Testis (tissue), 3 donors: ENCODE data around the gene IL18R1. TPM values are rescaled to one million over a fixed set of nuclear protein-coding genes. Genes with fewer than 3 reads are reported as not detected.

Source experiments
- DNase-seq: peaks from one replicate; pipeline ENCODE4 v3.0.0-alpha.2; 2019
- H3K27ac ChIP-seq, 2 donors: fragments of 200-600 bp; sonication (generic); one replicate each; pipeline ENCODE4 v1.5.1; 2019
- H3K27me3 ChIP-seq: fragments of 200-600 bp; sonication (generic); one replicate; pipeline ENCODE4 v1.5.1; 2019
- H3K36me3 ChIP-seq: fragments of 200-600 bp; sonication (generic); one replicate; pipeline ENCODE4 v1.5.1; 2017; ENCODE audit warnings: low read depth; ENCODE audit errors: missing control alignments
- H3K4me1 ChIP-seq: fragments of 200-600 bp; sonication (generic); one replicate; pipeline ENCODE4 v1.5.1; 2019
- H3K4me3 ChIP-seq, 2 donors: fragments of 200-600 bp; sonication (generic); one replicate each; pipeline ENCODE4 v1.5.1; 2017 to 2019
- H3K9me3 ChIP-seq: fragments of 200-600 bp; sonication (generic); one replicate; pipeline ENCODE4 v1.5.1; 2017
- CTCF ChIP-seq, 3 experiments: fragments of 450-650 bp in 2 of 3; fragments of 200-600 bp in 1 of 3; sonication (generic) in 1 of 3; IDR thresholded peaks; one replicate each; pipeline ENCODE4 v1.5.1; 2016 to 2019; ENCODE audit warnings: antibody characterized with exemption in 3 of 3, mild to moderate bottlenecking in 2 of 3, moderate library complexity in 1 of 3
- POLR2A ChIP-seq: fragments of 450-650 bp; IDR thresholded peaks from one replicate; pipeline ENCODE4 v1.6.1; 2017; ENCODE audit warnings: antibody characterized with exemption, mild to moderate bottlenecking, moderate library complexity
- WGBS, 2 donors: methylation state at CpG; one replicate each; pipeline ENCODE4 v1.1.5; 2018; 5-methylcytosine and 5-hydroxymethylcytosine counted together
- intact Hi-C: fragments of 100-400 bp; cut with DNase I; formaldehyde crosslinking; loops from one replicate; pipeline ENCODE4 v1.15.1; 2023; ENCODE audit warnings: low total_unique reads
- polyA plus RNA-seq: library from polyadenylated mRNA; stranded (reverse); fragments of 350-450 nt; fragmentation: Illumina TruSeq; extraction: RNeasy Lipid Tissue Mini Kit (QIAGEN cat#74804); gene quantifications from one replicate; pipeline ENCODE4 v1.2.3, GENCODE V29; 2014; ENCODE audit warnings: low read depth, low replicate concordance; ENCODE audit not compliant: insufficient read depth
- total RNA-seq, 2 donors: library from RNA; depleted of rRNA; stranded (reverse); fragments of >200 nt; gene quantifications; one replicate each; pipeline ENCODE4 v1.2.3, GENCODE V29; 2016

The IL18R1 gene
- total and polyA plus RNA-seq, 3 donors from 2014 or later, result 1.0 to 2.9 (median 1.1) TPM

GRCh38 chr2:102366406-102367112 lies 11.0 kb downstream of the IL18R1 start:
- H3K27ac ChIP-seq, result no peak overlapping the region
- no peaks in the 10 kb centered on the region for H3K9me3 ChIP-seq
- 88 to 91% methylated on average over 3 of the region's 3 CpGs for WGBS, 2 donors
- intact Hi-C loops, result no loop called here
- TF ChIP-seq POLR2A (no peak), CTCF (IDR thresholded peaks at IDR 0.05) (no peak)
- no peaks in the 10 kb centered on the region for H3K27me3 ChIP-seq
- H3K4me1 ChIP-seq, result no peaks in the 10 kb centered on the region
- DNase-seq, result no peak
- no peaks in the 10 kb centered on the region for H3K36me3 ChIP-seq
- H3K4me3 ChIP-seq, result no peak overlapping the region

- DNase-seq, result no peak
- H3K4me1 ChIP-seq, result no peaks in the 10 kb centered on the region
- no peak overlapping the region for H3K27ac ChIP-seq
- no peaks in the 10 kb centered on the region for H3K36me3 ChIP-seq
- intact Hi-C loops, result no loop called here
- WGBS, 2 donors, result 85 to 88% methylated on average over 6 of the region's 6 CpGs
- TF ChIP-seq POLR2A, result no peak
- no peak for TF ChIP-seq CTCF (IDR thresholded peaks at IDR 0.05)
- no peaks in the 10 kb centered on the region for H3K9me3 ChIP-seq
- H3K4me3 ChIP-seq, result no peak overlapping the region
- H3K27me3 ChIP-seq, result no peaks in the 10 kb centered on the region
These were observed 11.9 kb downstream of the IL18R1 start for GRCh38 chr2:102367331-102367971.

GRCh38 chr2:102368461-102369109 lies 13.0 kb downstream of the IL18R1 start:
- Histone ChIP-seq H3K36me3 (no peaks in the 10 kb centered on the region), H3K27me3 (no peaks in the 10 kb centered on the region), H3K4me1 (no peaks in the 10 kb centered on the region), H3K9me3 (no peaks in the 10 kb centered on the region), H3K27ac (no peak overlapping the region), H3K4me3 (no peak overlapping the region)
- 90 to 97% methylated on average over 5 of the region's 5 CpGs for WGBS, 2 donors
- no peak for TF ChIP-seq CTCF (IDR thresholded peaks at IDR 0.05)
- TF ChIP-seq POLR2A, result no peak
- intact Hi-C loops, result no loop called here
- DNase-seq, result no peak

GRCh38 chr2:102369866-102370265 lies 14.3 kb downstream of the IL18R1 start:
- Histone ChIP-seq H3K27me3 (no peaks in the 10 kb centered on the region), H3K27ac (no peak overlapping the region), H3K4me3 (no peak overlapping the region), H3K9me3 (no peaks in the 10 kb centered on the region), H3K4me1 (no peaks in the 10 kb centered on the region), H3K36me3 (no peaks in the 10 kb centered on the region)
- WGBS, 2 donors, result 81 to 96% methylated on average over 1 of the region's 1 CpG
- TF ChIP-seq POLR2A, result no peak
- TF ChIP-seq CTCF (IDR thresholded peaks at IDR 0.05), result no peak
- intact Hi-C loops, result no loop called here
- no peak for DNase-seq
